Measurements from ENCODE around the gene TSPAN19. TPM values are rescaled to one million over a fixed set of nuclear protein-coding genes. Genes with fewer than 3 reads are reported as not detected.

TSPAN19 gene
- total RNA-seq, 1 experiment from 2014 or later = not detected

GRCh38 chr12:84986586-84986985 lies 49.5 kb downstream of the TSPAN19 start:
- no peaks in the 10 kb centered on the region for H3K4me1 ChIP-seq (ENCODE audit: control insufficient read depth, insufficient read depth, low read length)
- no TSS peak for BruUV-seq (replicated peaks)
- intact Hi-C loops (cut with micrococcal nuclease; ENCODE audit: unreplicated experiment) (no loop called here), in situ Hi-C loops (cut with HindIII; ENCODE audit: low pct_unique_long_range_greater_than_20kb, low sequenced_read_pairs) (no loop called here)
- no peak for TF ChIP-seq TCF7L2 (IDR thresholded peaks at IDR 0.05; ENCODE audit: low read depth, low read length)
- H3K9me3 ChIP-seq (ENCODE audit: control insufficient read depth, insufficient read depth, low read depth, low read length) = no peaks in the 10 kb centered on the region
- no peak overlapping the region for H3K4me3 ChIP-seq (ENCODE audit: low read depth in 2 of 2, low read length in 2 of 2)
- H3K36me3 ChIP-seq (ENCODE audit: control insufficient read depth, insufficient read depth, low read length) = no peaks in the 10 kb centered on the region
- ATAC-seq = no peak
- no peaks in the 10 kb centered on the region for H3K27me3 ChIP-seq (ENCODE audit: control insufficient read depth, insufficient read depth, low read length)
- CTCF ChIA-PET = no interaction called here
- POLR2A ChIA-PET = no interaction called here
- no peak for DNase-seq (ENCODE audit: low read depth, low spot score)
- no peak overlapping the region for H3K27ac ChIP-seq (ENCODE audit: low read length)

- ChIA-PET CTCF (no interaction called here), POLR2A (no interaction called here)
- no peak overlapping the region for H3K27ac ChIP-seq (ENCODE audit: low read length)
- no peaks in the 10 kb centered on the region for H3K36me3 ChIP-seq (ENCODE audit: control insufficient read depth, insufficient read depth, low read length)
- no peak overlapping the region for H3K4me3 ChIP-seq (ENCODE audit: low read depth in 2 of 2, low read length in 2 of 2)
- H3K4me1 ChIP-seq (ENCODE audit: control insufficient read depth, insufficient read depth, low read length) = no peaks in the 10 kb centered on the region
- ATAC-seq (no peak), DNase-seq (ENCODE audit: low read depth, low spot score) (no peak)
- in situ Hi-C loops (cut with HindIII; ENCODE audit: low pct_unique_long_range_greater_than_20kb, low sequenced_read_pairs) = no loop called here
- no peak for TF ChIP-seq TCF7L2 (IDR thresholded peaks at IDR 0.05; ENCODE audit: low read depth, low read length)
- TF ChIP-seq SIN3A (IDR thresholded peaks at IDR 0.05; ENCODE audit: borderline replicate concordance, insufficient read depth, low read depth, low read length) = no peak
- TF ChIP-seq CTCF (IDR thresholded peaks at IDR 0.05) = no peak
- TF ChIP-seq REST (IDR thresholded peaks at IDR 0.05; ENCODE audit: insufficient read depth in 1 of 2, low read depth in 2 of 2, low read length in 1 of 2) = no peak
- TF ChIP-seq POLR2AphosphoS5 (IDR thresholded peaks at IDR 0.05; ENCODE audit: low read depth, low read length) = no peak
- H3K9me3 ChIP-seq (ENCODE audit: control insufficient read depth, insufficient read depth, low read depth, low read length) = no peaks in the 10 kb centered on the region
- intact Hi-C loops (cut with micrococcal nuclease; ENCODE audit: unreplicated experiment) = no loop called here
- no TSS peak for BruUV-seq (replicated peaks)
- no peaks in the 10 kb centered on the region for H3K27me3 ChIP-seq (ENCODE audit: control insufficient read depth, insufficient read depth, low read length)
Measured at GRCh38 chr12:84986117-84986516, 50.0 kb downstream of the TSPAN19 start.

GRCh38 chr12:84983289-84983688 lies 52.8 kb downstream of the TSPAN19 start:
- no TSS peak for BruUV-seq (replicated peaks)
- Histone ChIP-seq H3K4me1 (ENCODE audit: control insufficient read depth, insufficient read depth, low read length) (no peaks in the 10 kb centered on the region), H3K36me3 (ENCODE audit: control insufficient read depth, insufficient read depth, low read length) (no peaks in the 10 kb centered on the region), H3K27ac (ENCODE audit: low read length) (no peak overlapping the region), H3K27me3 (ENCODE audit: control insufficient read depth, insufficient read depth, low read length) (no peaks in the 10 kb centered on the region), H3K4me3 (ENCODE audit: low read depth in 2 of 2, low read length in 2 of 2) (no peak overlapping the region), H3K9me3 (ENCODE audit: control insufficient read depth, insufficient read depth, low read depth, low read length) (no peaks in the 10 kb centered on the region)
- DNase-seq (ENCODE audit: low read depth, low spot score) = no peak
- TF ChIP-seq TCF7L2 (IDR thresholded peaks at IDR 0.05; ENCODE audit: low read depth, low read length) (no peak), POLR2AphosphoS5 (IDR thresholded peaks at IDR 0.05; ENCODE audit: low read depth, low read length) (no peak), REST (IDR thresholded peaks at IDR 0.05; ENCODE audit: insufficient read depth in 1 of 2, low read depth in 2 of 2, low read length in 1 of 2) (no peak), CTCF (IDR thresholded peaks at IDR 0.05) (no peak)
- ChIA-PET POLR2A (no interaction called here), CTCF (no interaction called here)
- in situ Hi-C loops (cut with HindIII; ENCODE audit: low pct_unique_long_range_greater_than_20kb, low sequenced_read_pairs) = no loop called here
- no peak for ATAC-seq
- intact Hi-C loops (cut with micrococcal nuclease; ENCODE audit: unreplicated experiment) = no loop called here

Measured in Panc1 (cell line).